ENCODE results near the gene CUL4A.
"Not testable (repeated sequence)": the region's sequence is repeated elsewhere in the genome, so short reads cannot be mapped to it uniquely, and the experiment has no call there.

Gene CUL4A

GRCh38 chr13:113209336-113209758, at the start of gene CUL4A:
CUL4A (plus strand) TSS chr13:113209613; CDS start chr13:113209628, 15 bp downstream.
- DNase-seq (ENCODE audit: low spot score) (peak; percentile 91), FAIRE-seq (no peak)

GRCh38 chr13:113159701-113160100, 49.7 kb upstream of the CUL4A start:
- no peak for FAIRE-seq
- DNase-seq (ENCODE audit: low spot score), result no peak

DNA sequence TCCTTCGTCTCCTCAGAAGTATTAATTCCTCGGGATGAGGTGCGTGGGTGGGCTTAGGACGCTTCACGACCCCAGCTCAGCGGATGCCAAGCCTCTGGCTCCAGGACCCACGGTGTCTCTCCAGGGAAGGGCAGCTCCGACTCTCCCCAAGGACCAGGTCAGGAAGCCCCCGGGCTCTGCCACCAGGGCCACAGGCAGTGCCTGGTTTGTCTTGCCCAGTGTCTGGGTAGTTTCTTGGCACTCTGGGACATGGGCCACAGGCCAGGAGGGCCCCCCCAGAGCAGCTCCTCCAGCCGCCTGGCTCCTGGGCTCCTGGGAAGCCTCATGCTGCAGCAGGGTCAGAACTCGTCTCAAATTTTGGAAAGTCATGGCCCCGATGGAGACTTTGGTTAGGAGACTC, 48.4 kb upstream of the CUL4A start:
- no peak for FAIRE-seq
- no peak for DNase-seq (ENCODE audit: low spot score)

GRCh38 chr13:113161433-113161832, 48.0 kb upstream of the CUL4A start:
- FAIRE-seq (no peak), DNase-seq (ENCODE audit: low spot score) (no peak)

DNA sequence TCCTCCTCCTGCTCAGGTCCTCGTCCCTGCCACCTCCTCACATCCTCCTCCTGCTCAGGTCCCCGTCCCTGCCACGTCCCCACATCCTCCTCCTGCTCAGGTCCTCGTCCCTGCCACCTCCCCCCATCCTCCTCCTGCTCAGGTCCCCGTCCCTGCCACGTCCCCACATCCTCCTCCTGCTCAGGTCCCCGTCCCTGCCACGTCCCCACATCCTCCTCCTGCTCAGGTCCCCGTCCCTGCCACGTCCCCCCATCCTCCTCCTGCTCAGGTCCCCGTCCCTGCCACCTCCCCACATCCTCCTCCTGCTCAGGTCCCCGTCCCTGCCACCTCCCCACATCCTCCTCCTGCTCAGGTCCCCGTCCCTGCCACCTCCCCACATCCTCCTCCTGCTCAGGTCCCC, 47.4 kb upstream of the CUL4A start:
- not testable (repeated sequence) for FAIRE-seq; DNase-seq (ENCODE audit: low spot score)

DNA sequence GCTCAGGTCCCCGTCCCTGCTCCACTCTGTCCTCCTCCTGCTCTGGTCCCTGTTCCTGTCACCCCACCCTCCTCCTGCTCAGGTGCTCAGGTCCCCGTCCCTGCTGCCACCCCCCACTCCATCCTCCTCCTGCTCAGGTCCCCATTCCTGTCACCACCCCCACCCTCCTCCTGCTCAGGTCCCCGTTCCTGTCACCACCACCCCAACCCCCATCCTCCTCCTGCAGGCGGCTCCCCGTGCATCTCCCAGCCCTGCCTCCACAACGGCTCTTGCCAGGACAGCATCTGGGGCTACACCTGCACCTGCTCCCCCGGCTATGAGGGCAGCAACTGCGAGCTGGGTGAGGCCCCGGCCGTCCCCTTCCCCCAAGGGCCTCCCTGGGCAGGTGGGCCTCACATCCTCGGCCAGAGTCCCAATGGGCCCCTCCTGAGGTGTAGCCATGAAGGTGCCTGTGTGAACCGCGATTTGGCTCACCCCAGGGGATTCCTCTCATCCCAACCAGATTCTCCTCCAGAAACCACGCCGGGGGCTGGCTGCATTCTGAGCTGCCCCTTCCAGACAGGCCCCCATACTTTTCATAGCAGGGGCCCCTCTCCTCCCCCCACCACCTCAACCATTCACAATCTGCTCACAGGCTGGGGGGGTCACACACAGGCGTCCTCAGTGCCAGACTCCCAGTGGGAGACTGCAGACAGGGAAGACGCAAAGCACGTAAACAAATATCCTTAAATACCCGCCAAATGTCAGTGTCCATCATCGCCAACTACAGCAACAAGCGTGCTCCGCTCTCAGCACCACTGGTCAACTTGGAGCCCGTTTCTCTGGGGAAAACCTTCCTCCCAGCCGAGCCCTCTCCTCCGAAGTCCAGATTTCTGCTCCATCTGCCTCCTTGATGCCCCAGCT, 46.4 kb upstream of the CUL4A start:
- DNase-seq (ENCODE audit: low spot score) (no peak), FAIRE-seq (no peak)

GRCh38 chr13:113164492-113164891, 44.9 kb upstream of the CUL4A start:
- no peak for FAIRE-seq
- DNase-seq (ENCODE audit: low spot score), result no peak

DNA sequence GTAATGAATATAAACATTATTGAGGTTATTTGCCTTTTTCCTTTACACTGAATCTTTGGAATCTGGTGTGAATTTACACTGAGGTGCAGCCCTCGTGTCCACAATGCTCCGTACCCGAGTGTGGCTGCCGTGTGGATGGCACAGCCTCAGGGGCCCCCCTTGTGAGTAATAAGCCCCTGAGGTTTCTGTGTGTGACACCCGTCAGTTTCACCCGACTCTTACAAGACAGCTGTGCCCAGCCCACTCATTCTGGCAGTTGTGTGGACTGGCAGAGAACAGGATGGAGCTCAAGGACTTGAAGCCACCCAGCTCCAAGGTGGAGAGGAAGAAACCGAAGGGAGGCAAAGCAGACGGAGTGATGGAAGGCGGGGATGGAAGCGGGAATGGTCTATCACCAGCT, 43.1 kb upstream of the CUL4A start:
- no peak for DNase-seq (ENCODE audit: low spot score)
- FAIRE-seq, result no peak

GRCh38 chr13:113166681-113167080, 42.7 kb upstream of the CUL4A start:
- DNase-seq (ENCODE audit: low spot score), result no peak
- FAIRE-seq, result no peak

GRCh38 chr13:113167155-113167554, 42.3 kb upstream of the CUL4A start:
- no peak for DNase-seq (ENCODE audit: low spot score)
- FAIRE-seq, result no peak

DNA sequence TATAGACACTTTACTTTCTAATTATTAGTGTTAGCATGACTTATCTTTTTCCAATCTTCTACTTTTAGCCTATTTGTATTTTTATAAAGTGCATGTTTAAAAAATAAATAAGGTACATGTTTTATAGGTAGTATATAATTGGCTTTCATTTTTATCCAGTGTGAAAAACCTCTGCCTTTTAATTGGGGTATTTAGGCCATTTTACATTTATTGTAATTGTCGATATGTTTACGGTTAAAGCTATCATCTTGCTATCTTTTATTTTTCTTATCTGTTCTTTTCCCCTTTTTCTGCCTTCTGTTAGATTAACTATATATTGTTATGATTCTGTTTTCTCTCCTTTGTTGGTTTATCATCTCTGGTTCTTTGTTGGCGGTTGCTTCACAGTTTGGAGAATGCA, 41.8 kb upstream of the CUL4A start:
- no peak for DNase-seq (ENCODE audit: low spot score)
- no peak for FAIRE-seq

GRCh38 chr13:113168211-113168610, 41.2 kb upstream of the CUL4A start:
- DNase-seq (ENCODE audit: low spot score) (no peak), FAIRE-seq (no peak)

- FAIRE-seq, result no peak
Measured at GRCh38 chr13:113169277-113170272, 39.8 kb upstream of the CUL4A start.

GRCh38 chr13:113170511-113170910, 38.9 kb upstream of the CUL4A start:
- DNase-seq (ENCODE audit: low spot score) (no peak), FAIRE-seq (no peak)

More at GRCh38 chr13:113169277-113170272, 39.8 kb upstream of the CUL4A start:
- no peak for DNase-seq (ENCODE audit: low spot score)

DNA sequence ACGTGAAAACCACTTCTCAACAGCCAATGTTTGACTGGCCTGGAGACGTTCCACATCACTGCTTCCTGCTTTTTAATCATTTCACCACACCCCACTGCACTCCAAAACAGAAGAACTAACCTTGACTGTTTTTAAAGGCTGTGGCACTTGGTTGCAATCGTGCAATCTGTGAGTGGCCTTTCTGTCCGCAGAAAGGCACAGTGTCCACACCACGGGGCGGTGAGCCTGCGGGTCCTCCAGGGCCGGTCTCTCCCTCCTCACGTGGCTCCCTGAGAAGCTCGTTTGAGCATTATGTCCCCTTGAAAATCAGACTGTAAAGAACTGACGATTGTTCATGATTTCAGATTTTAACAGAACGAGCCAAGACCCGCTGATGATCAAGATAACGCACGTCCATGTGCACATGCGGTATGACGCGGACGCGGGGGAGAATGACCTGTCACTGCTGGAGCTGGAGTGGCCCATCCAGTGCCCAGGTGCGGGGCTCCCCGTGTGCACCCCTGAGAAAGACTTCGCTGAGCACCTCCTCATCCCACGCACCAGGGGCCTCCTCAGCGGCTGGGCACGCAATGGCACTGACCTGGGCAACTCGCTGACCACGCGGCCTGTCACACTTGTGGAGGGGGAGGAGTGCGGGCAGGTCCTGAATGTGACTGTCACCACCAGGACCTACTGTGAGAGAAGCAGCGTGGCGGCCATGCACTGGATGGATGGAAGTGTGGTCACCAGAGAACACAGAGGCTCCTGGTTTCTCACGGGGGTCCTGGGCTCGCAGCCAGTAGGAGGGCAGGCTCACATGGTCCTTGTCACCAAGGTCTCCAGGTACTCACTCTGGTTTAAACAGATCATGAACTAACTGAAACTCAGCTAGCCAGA, 37.9 kb upstream of the CUL4A start:
- no peak for FAIRE-seq
- DNase-seq (ENCODE audit: low spot score), result no peak

DNA sequence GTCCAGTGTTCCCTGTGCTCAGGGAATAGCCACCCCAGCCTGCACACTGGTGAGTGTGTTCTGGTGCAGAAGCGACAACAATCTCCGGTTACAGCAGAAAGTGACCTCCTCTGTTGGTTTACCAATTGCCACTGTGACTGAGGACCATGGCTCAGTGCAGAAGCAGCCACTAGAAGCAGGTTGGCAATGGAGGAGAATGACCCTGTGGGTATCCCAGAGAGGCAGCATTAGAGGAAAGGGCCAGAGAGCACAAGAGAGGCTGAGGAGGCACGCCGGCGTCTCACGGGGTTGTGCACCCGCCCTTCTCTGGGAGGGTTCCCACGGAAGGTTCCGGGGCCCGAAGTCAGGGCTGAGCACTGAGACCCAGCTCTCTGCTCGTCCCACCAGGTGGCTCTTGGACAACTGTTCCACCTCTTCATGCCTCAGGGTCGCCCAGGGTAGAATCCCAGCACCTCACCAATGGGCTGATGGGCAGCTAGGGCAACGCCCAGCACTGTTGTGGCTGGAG, 36.9 kb upstream of the CUL4A start:
- FAIRE-seq (no peak), DNase-seq (ENCODE audit: low spot score) (no peak)

DNA sequence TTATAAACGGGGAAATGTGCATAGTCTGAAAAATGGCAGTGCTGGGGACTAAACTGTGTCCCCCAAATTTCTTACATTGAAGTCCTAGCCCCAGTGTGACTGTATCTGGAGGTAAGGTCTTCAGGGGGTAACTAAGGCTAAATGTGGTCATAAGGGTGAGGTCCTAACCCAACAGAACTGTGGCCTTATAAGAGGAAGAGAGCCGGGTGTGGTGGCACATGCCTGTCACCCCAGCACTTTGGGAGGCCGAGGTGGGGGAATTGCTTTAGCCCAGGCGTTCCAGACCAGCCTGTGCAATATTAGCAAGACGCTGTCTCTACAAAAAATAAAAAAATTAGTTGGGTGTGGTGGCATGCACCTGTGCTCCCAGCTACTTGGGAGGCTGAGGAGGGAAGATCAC, 33.1 kb upstream of the CUL4A start:
- DNase-seq (ENCODE audit: low spot score), result no peak
- FAIRE-seq, result peak; percentile 55

DNA sequence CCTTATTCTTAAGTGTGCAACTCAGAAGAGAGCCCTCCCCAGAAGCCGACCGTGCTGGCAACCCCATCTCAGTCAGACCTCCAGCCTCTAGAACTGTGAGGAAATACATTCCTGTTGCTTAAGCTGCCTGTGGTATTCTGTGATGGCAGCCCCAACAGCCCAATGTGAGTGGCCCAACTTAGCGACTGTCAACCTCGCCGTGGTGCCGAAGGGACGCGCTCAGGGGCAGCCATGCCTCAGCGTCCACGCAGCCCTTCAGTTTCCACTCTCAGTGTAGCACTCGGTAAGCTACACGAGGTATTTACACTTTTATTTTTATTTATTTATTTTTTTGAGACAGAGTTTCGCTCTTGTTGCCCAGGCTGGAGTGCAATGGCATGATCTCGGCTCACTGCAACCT, 32.6 kb upstream of the CUL4A start:
- DNase-seq (ENCODE audit: low spot score) (no peak), FAIRE-seq (no peak)

GRCh38 chr13:113178070-113178895, 31.1 kb upstream of the CUL4A start:
- DNase-seq (ENCODE audit: low spot score), result peak; percentile 78

DNA sequence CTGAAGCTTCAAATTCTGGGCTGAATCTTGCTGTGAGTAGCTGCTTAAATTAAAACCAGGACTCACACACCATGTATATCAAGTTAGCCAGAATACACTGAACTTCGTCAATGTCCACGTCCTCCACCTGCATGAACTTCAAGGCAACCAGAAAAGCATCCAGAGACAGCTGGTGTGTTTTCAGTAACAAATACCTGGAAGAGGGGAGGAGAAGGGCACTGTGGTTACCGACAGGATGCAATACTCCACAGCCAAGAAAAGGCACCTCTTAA, 30.6 kb upstream of the CUL4A start:
- DNase-seq (ENCODE audit: low spot score) (no peak), FAIRE-seq (peak; percentile 90)

More at GRCh38 chr13:113178070-113178895, 31.1 kb upstream of the CUL4A start:
- FAIRE-seq, result peak; percentile 88
